Osteoblast (primary cell): Measurements from ENCODE around the gene HDAC7. TPM values are rescaled to one million over a fixed set of nuclear protein-coding genes. Genes with fewer than 3 reads are reported as not detected.

Experiments
- DNase-seq: peaks from one replicate; pipeline ENCODE4 v3.0.0; 2011; ENCODE audit warnings: low spot score, mixed read lengths; ENCODE audit not compliant: insufficient read length; ENCODE audit errors: missing footprints
- H2AFZ ChIP-seq: 2 replicates; pipeline ENCODE4 v1.6.0; 2011; ENCODE audit warnings: mild to moderate bottlenecking, low read length
- H3K27ac ChIP-seq: 2 replicates; pipeline ENCODE4 v1.5.1; 2011; ENCODE audit warnings: mild to moderate bottlenecking, low read depth, low read length, moderate library complexity
- H3K27me3 ChIP-seq: 2 replicates; pipeline ENCODE4 v1.6.0; 2012; ENCODE audit warnings: mild to moderate bottlenecking, control low read depth, inconsistent platforms, low read length, moderate library complexity; ENCODE audit not compliant: insufficient read depth
- H3K36me3 ChIP-seq: 2 replicates; pipeline ENCODE4 v1.5.1; 2011; ENCODE audit warnings: mild to moderate bottlenecking, low read length, control low read depth, moderate library complexity; ENCODE audit not compliant: insufficient read depth
- H3K4me1 ChIP-seq: 2 replicates; pipeline ENCODE4 v1.5.1; 2011; ENCODE audit warnings: mild to moderate bottlenecking, low read length, control low read depth, moderate library complexity; ENCODE audit not compliant: insufficient read depth
- H3K4me2 ChIP-seq: 2 replicates; pipeline ENCODE4 v1.6.0; 2011; ENCODE audit warnings: mild to moderate bottlenecking, low read length; ENCODE audit not compliant: insufficient read depth
- H3K4me3 ChIP-seq: fragments of 200-600 bp; sonication (generic); 3 replicates; pipeline ENCODE4 v1.5.1; 2012; ENCODE audit warnings: mild to moderate bottlenecking, low read length, inconsistent platforms; ENCODE audit not compliant: insufficient read depth
- H3K79me2 ChIP-seq: 2 replicates; pipeline ENCODE4 v1.6.0; 2012; ENCODE audit warnings: mild to moderate bottlenecking, low read length, control low read depth, inconsistent platforms; ENCODE audit not compliant: insufficient read depth
- H3K9me3 ChIP-seq: 2 replicates; pipeline ENCODE4 v1.5.1; 2011; ENCODE audit warnings: low read depth, low read length, control low read depth
- H4K20me1 ChIP-seq: 2 replicates; pipeline ENCODE4 v1.6.0; 2012; ENCODE audit warnings: mild to moderate bottlenecking, low read length, control low read depth; ENCODE audit not compliant: insufficient read depth
- CTCF ChIP-seq: IDR thresholded peaks from 2 replicates; pipeline ENCODE4 v1.5.1; 2011; ENCODE audit warnings: mild to moderate bottlenecking, low read depth, low read length, moderate library complexity; ENCODE audit errors: extremely low read depth
- total RNA-seq: library from RNA; depleted of rRNA; stranded (reverse); fragments of >200 nt; gene quantifications from 2 replicates; pipeline ENCODE4 v1.2.3, GENCODE V29; 2012

Gene HDAC7
- total RNA-seq, 1 donor: 41.3 TPM

- no peak overlapping the region for H3K4me2 ChIP-seq
- no peak for DNase-seq
- H3K27ac ChIP-seq: no peak overlapping the region
- no peak overlapping the region for H2AFZ ChIP-seq
- H3K36me3 ChIP-seq: peaks cover 84% of the 10 kb centered on the region
- H3K4me3 ChIP-seq: no peak overlapping the region
- H4K20me1 ChIP-seq: peaks cover 34% of the 10 kb centered on the region
- no peaks in the 10 kb centered on the region for H3K4me1 ChIP-seq
- TF ChIP-seq CTCF: no peak
- H3K27me3 ChIP-seq: no peaks in the 10 kb centered on the region
- peaks cover 27% of the 10 kb centered on the region for H3K79me2 ChIP-seq
- no peaks in the 10 kb centered on the region for H3K9me3 ChIP-seq
Measured at GRCh38 chr12:47793015-47793681, 26.6 kb downstream of the HDAC7 start.

- no peak for TF ChIP-seq CTCF
Measured at GRCh38 chr12:47791874-47792273, 27.8 kb downstream of the HDAC7 start.

GRCh38 chr12:47791351-47791746 lies 28.4 kb downstream of the HDAC7 start:
- Histone ChIP-seq H3K36me3 (peaks cover 89% of the 10 kb centered on the region), H3K79me2 (peaks cover 16% of the 10 kb centered on the region)
- no peak for TF ChIP-seq CTCF

More at GRCh38 chr12:47791874-47792273, 27.8 kb downstream of the HDAC7 start:
- Histone ChIP-seq H2AFZ (no peak overlapping the region), H3K79me2 (peaks cover 17% of the 10 kb centered on the region), H3K27ac (no peak overlapping the region), H4K20me1 (peaks cover 27% of the 10 kb centered on the region), H3K4me3 (no peak overlapping the region), H3K4me1 (no peaks in the 10 kb centered on the region), H3K27me3 (no peaks in the 10 kb centered on the region), H3K4me2 (no peak overlapping the region), H3K9me3 (no peaks in the 10 kb centered on the region), H3K36me3 (peaks cover 88% of the 10 kb centered on the region)
- DNase-seq: no peak

GRCh38 chr12:47790676-47791350 lies 28.9 kb downstream of the HDAC7 start:
- no peak overlapping the region for H3K4me3 ChIP-seq
- H4K20me1 ChIP-seq: peaks cover 27% of the 10 kb centered on the region
- no peak overlapping the region for H3K4me2 ChIP-seq
- no peak for TF ChIP-seq CTCF
- H3K9me3 ChIP-seq: no peaks in the 10 kb centered on the region
- peaks cover 90% of the 10 kb centered on the region for H3K36me3 ChIP-seq
- DNase-seq: no peak
- H2AFZ ChIP-seq: no peak overlapping the region
- H3K27ac ChIP-seq: no peak overlapping the region
- H3K4me1 ChIP-seq: no peaks in the 10 kb centered on the region
- H3K79me2 ChIP-seq: peaks cover 16% of the 10 kb centered on the region
- H3K27me3 ChIP-seq: no peaks in the 10 kb centered on the region

More at GRCh38 chr12:47791351-47791746, 28.4 kb downstream of the HDAC7 start:
- no peaks in the 10 kb centered on the region for H3K4me1 ChIP-seq
- no peaks in the 10 kb centered on the region for H3K27me3 ChIP-seq
- H4K20me1 ChIP-seq: peaks cover 27% of the 10 kb centered on the region
- no peaks in the 10 kb centered on the region for H3K9me3 ChIP-seq
- no peak overlapping the region for H3K4me2 ChIP-seq
- H3K4me3 ChIP-seq: no peak overlapping the region
- H3K27ac ChIP-seq: no peak overlapping the region
- H2AFZ ChIP-seq: no peak overlapping the region
- DNase-seq: no peak
